ENCODE measurements around the gene SLC27A5.

DNA sequence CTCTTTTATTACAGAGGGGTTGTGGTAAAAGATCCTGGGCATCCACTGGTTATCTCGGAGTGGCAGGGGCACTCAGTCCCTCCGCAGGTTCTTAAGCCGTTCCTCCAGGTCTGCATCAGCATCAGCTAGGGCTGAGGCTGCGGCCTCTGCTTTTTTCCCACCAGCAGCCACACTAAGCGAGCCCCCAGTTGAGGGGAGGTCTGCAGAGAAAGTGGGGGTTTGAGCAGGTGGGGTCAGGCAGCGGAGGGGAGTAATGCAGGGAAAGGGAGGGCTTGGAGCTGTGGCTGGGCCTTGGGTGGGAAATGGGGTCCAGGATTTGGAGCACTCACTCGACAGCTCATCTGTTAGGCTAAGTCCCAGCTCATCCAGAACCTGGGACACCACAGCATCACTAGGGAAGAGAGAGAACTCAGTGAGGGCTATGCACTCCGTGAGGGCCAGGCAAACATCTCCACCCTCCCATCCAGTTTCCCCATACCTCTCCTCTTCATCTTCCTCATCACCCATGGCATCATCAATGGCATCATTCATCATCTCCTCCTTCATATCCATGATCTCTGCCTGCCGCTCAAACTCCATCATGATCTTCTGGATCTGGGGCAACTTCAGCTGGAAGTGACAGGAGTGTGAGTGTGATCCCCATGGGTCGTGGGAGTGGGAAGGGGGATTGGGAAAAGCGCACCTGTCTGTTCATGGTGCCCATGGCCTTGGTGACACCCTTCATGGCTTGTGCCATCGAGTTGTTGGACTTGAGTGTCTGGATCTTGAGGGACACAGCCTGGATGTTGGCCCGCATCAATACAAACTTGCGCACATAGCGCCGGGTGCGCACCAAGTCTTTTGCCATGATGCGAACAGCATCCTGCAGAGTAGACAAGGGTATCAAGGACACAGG, 40.0 kb upstream of the SLC27A5 start:
- TF ChIP-seq, protein P1, sequence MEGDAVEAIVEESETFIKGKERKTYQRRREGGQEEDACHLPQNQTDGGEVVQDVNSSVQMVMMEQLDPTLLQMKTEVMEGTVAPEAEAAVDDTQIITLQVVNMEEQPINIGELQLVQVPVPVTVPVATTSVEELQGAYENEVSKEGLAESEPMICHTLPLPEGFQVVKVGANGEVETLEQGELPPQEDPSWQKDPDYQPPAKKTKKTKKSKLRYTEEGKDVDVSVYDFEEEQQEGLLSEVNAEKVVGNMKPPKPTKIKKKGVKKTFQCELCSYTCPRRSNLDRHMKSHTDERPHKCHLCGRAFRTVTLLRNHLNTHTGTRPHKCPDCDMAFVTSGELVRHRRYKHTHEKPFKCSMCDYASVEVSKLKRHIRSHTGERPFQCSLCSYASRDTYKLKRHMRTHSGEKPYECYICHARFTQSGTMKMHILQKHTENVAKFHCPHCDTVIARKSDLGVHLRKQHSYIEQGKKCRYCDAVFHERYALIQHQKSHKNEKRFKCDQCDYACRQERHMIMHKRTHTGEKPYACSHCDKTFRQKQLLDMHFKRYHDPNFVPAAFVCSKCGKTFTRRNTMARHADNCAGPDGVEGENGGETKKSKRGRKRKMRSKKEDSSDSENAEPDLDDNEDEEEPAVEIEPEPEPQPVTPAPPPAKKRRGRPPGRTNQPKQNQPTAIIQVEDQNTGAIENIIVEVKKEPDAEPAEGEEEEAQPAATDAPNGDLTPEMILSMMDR (IDR thresholded peaks at IDR 0.05) = no peak
- TF ChIP-seq POLR2A (IDR thresholded peaks at IDR 0.05) (no peak), POLR2AphosphoS5 (IDR thresholded peaks at IDR 0.05) (no peak), EP300 (IDR thresholded peaks at IDR 0.05) (no peak)

Data from sigmoid colon (tissue), 4 donors.